ENCODE measurements around the gene COX7B2. TPM values are rescaled to one million over a fixed set of nuclear protein-coding genes. Genes with fewer than 3 reads are reported as not detected.
A peak's percentile ranks its signal among the peaks of the same experiment; 100 is the strongest.

Gene COX7B2
- total and polyA plus RNA-seq, 2 of the 4 experiments (the other 2 are of a cell fraction) = not detected

GRCh38 chr4:46878641-46879040 is 30.4 kb downstream of the COX7B2 start:
- H3K14ac ChIP-seq (replicated peaks; ENCODE audit: low read depth, low read length) = no peak overlapping the region
- TF ChIP-seq ELK1 (IDR thresholded peaks at IDR 0.05; ENCODE audit: borderline replicate concordance, low read depth, low read length) = no peak
- H2BK5ac ChIP-seq (ENCODE audit: low read depth, low read length, poor library complexity, severe bottlenecking) = no peak overlapping the region
- H3K4me3 ChIP-seq (ENCODE audit: insufficient read depth, low read depth, low read length) = no peak overlapping the region
- H4K20me1 ChIP-seq (ENCODE audit: insufficient read depth, low read length) = no peaks in the 10 kb centered on the region
- peak; percentile 16 for DNase-seq
- no peak overlapping the region for H2AFZ ChIP-seq (replicated peaks; ENCODE audit: low read length, poor library complexity)
- no peak overlapping the region for H2AK5ac ChIP-seq (ENCODE audit: low read depth, low read length)
- no peak overlapping the region for H4K91ac ChIP-seq (ENCODE audit: insufficient read depth, low read depth, low read length)
- intact Hi-C loops (cut with micrococcal nuclease) (no loop called here), in situ Hi-C loops (cut with MboI; ENCODE audit: low sequenced_read_pairs) (no loop called here), dilution Hi-C loops (cut with HindIII; ENCODE audit: low sequenced_read_pairs, unreplicated experiment) (no loop called here)
- no CpG with 5 or more reads among the region's 3 CpGs for WGBS, 2 experiments (ENCODE audit: extremely low coverage in 2 of 2, insufficient read length in 1 of 2)
- no peaks in the 10 kb centered on the region for H3K36me3 ChIP-seq (ENCODE audit: control insufficient read depth, insufficient read depth, low read length)
- H3K23ac ChIP-seq (ENCODE audit: low read depth, low read length) = no peak overlapping the region
- ChIA-PET POLR2A (ENCODE audit: unreplicated experiment) (no interaction called here), CTCF (no interaction called here)
- no peaks in the 10 kb centered on the region for H3K79me1 ChIP-seq (ENCODE audit: low read depth in 1 of 2, low read length in 2 of 2)
- H3K27ac ChIP-seq (ENCODE audit: insufficient read depth, low read length) = no peak overlapping the region
- H3K9me1 ChIP-seq (ENCODE audit: insufficient read depth, low read length) = no peaks in the 10 kb centered on the region
- no peaks in the 10 kb centered on the region for H3K27me3 ChIP-seq (ENCODE audit: control insufficient read depth, insufficient read depth, low read length)
- no peak overlapping the region for H3K56ac ChIP-seq (ENCODE audit: extremely low read depth, insufficient read depth, low read length)
- no peak overlapping the region for H2BK120ac ChIP-seq (ENCODE audit: low read depth, low read length)
- H3K9ac ChIP-seq (ENCODE audit: low read depth, low read length) = no peak overlapping the region
- H3K9me3 ChIP-seq (ENCODE audit: control insufficient read depth, insufficient read depth, low read length) = no peaks in the 10 kb centered on the region
- H4K8ac ChIP-seq (ENCODE audit: low read depth in 2 of 2, low read length in 2 of 2) = no peak overlapping the region
- H2AK9ac ChIP-seq (replicated peaks; ENCODE audit: low read depth, low read length, poor library complexity) = no peak overlapping the region
- H2BK20ac ChIP-seq (ENCODE audit: low read depth, low read length) = no peak overlapping the region
- H3K4me1 ChIP-seq (ENCODE audit: control insufficient read depth, insufficient read depth, low read length) = no peaks in the 10 kb centered on the region
- no peak overlapping the region for H3K18ac ChIP-seq (ENCODE audit: low read depth, low read length)
- H2BK15ac ChIP-seq (ENCODE audit: low read depth, low read length) = no peak overlapping the region
- H3K4me2 ChIP-seq (ENCODE audit: low read depth, low read length) = no peak overlapping the region
- H3K4ac ChIP-seq (ENCODE audit: low read depth, low read length) = no peak overlapping the region
- ATAC-seq (ENCODE audit: low read depth) = no peak
- H4K5ac ChIP-seq (ENCODE audit: low read depth, low read length) = no peak overlapping the region
- no TSS peak for BruUV-seq (replicated peaks)

All from IMR-90 (cell line).